ENCODE results near the gene RCC2.
"Not testable (repeated sequence)": the region's sequence is repeated elsewhere in the genome, so short reads cannot be mapped to it uniquely, and the experiment has no call there.

The RCC2 gene

GRCh38 chr1:17420391-17420918 lies 19.0 kb downstream of the RCC2 start:
- no peak for DNase-seq (ENCODE audit: low read depth in 3 of 3, low spot score in 1 of 3)

- DNase-seq (ENCODE audit: low read depth in 3 of 3, low spot score in 1 of 3) = peak in 2 of 3 donors; percentile 31 to 63
Measured at GRCh38 chr1:17419626-17420328, 19.7 kb downstream of the RCC2 start.

GRCh38 chr1:17416389-17416788 lies 23.1 kb downstream of the RCC2 start:
- no peak for DNase-seq (ENCODE audit: low read depth in 3 of 3, low spot score in 1 of 3)

GRCh38 chr1:17414022-17414421 lies 25.5 kb downstream of the RCC2 start:
- DNase-seq (ENCODE audit: low read depth in 3 of 3, low spot score in 1 of 3) = no peak

GRCh38 chr1:17412093-17412870 lies 27.2 kb downstream of the RCC2 start:
- no peak for DNase-seq (ENCODE audit: low read depth in 3 of 3, low spot score in 1 of 3)

GRCh38 chr1:17409391-17409811 lies 30.1 kb downstream of the RCC2 start:
- no peak for DNase-seq (ENCODE audit: low read depth in 3 of 3, low spot score in 1 of 3)

GRCh38 chr1:17407786-17408514 lies 31.5 kb downstream of the RCC2 start:
- not testable (repeated sequence) for DNase-seq (ENCODE audit: low read depth in 3 of 3, low spot score in 1 of 3)

- not testable (repeated sequence) for DNase-seq (ENCODE audit: low read depth in 3 of 3, low spot score in 1 of 3)
Measured at GRCh38 chr1:17406760-17407475, 32.6 kb downstream of the RCC2 start.

- peak in 1 of 3 donors; percentile 23 for DNase-seq (ENCODE audit: low read depth in 3 of 3, low spot score in 1 of 3)
Measured at GRCh38 chr1:17405898-17406759, 33.3 kb downstream of the RCC2 start.

GRCh38 chr1:17404820-17405219 lies 34.7 kb downstream of the RCC2 start:
- DNase-seq (ENCODE audit: low read depth in 3 of 3, low spot score in 1 of 3) = no peak

GRCh38 chr1:17404034-17404684 lies 35.3 kb downstream of the RCC2 start:
- no peak for DNase-seq (ENCODE audit: low read depth in 3 of 3, low spot score in 1 of 3)

- no peak for DNase-seq (ENCODE audit: low read depth in 3 of 3, low spot score in 1 of 3)
Measured at GRCh38 chr1:17403081-17403480, 36.4 kb downstream of the RCC2 start.

GRCh38 chr1:17401841-17402240 lies 37.6 kb downstream of the RCC2 start:
- DNase-seq (ENCODE audit: low read depth in 3 of 3, low spot score in 1 of 3) = no peak

GRCh38 chr1:17400725-17401341 lies 38.6 kb downstream of the RCC2 start:
- no peak for DNase-seq (ENCODE audit: low read depth in 3 of 3, low spot score in 1 of 3)

GRCh38 chr1:17397910-17398695 lies 41.4 kb downstream of the RCC2 start:
- no peak for DNase-seq (ENCODE audit: low read depth in 3 of 3, low spot score in 1 of 3)

- DNase-seq (ENCODE audit: low read depth in 3 of 3, low spot score in 1 of 3) = no peak
Measured at GRCh38 chr1:17393230-17393629, 46.2 kb downstream of the RCC2 start.

- DNase-seq (ENCODE audit: low read depth in 3 of 3, low spot score in 1 of 3) = no peak
Measured at GRCh38 chr1:17392199-17392740, 47.2 kb downstream of the RCC2 start.

GRCh38 chr1:17381161-17381560 lies 58.3 kb downstream of the RCC2 start:
- no peak for DNase-seq (ENCODE audit: low read depth in 3 of 3, low spot score in 1 of 3)

All from stimulated activated CD4-positive, alpha-beta T cell treated with anti-CD3 and anti-CD28 coated beads, TNF-alpha, amount 100 ng/mL, for 1 hour (primary cell).